GM23248 (cell line): ENCODE measurements around the gene OR52B2. TPM values are rescaled to one million over a fixed set of nuclear protein-coding genes. Genes with fewer than 3 reads are reported as not detected.
"Not testable (repeated sequence)": the region's sequence is repeated elsewhere in the genome, so short reads cannot be mapped to it uniquely, and the experiment has no call there.

Source experiments
- DNase-seq: peaks from one replicate; pipeline ENCODE4 v3.0.0-alpha.2; 2015
- H2AFZ ChIP-seq: fragments of 200-600 bp; sonication (generic); 2 replicates; pipeline ENCODE4 v1.6.1; 2016; ENCODE audit warnings: antibody characterized with exemption
- H3F3A ChIP-seq: fragments of 200-600 bp; sonication (generic); 2 replicates; pipeline ENCODE4 v1.6.1; 2016; ENCODE audit warnings: mild to moderate bottlenecking, antibody characterized with exemption, mixed run types; ENCODE audit not compliant: insufficient read depth
- H3K27ac ChIP-seq: fragments of 200-600 bp; sonication (generic); 2 replicates; pipeline ENCODE4 v1.5.1; 2016; ENCODE audit warnings: mild to moderate bottlenecking
- H3K27me3 ChIP-seq: fragments of 200-600 bp; sonication (generic); replicated peaks from 2 replicates; pipeline ENCODE4 v1.6.1; 2016; ENCODE audit warnings: mild to moderate bottlenecking; ENCODE audit not compliant: insufficient read depth
- H3K36me3 ChIP-seq: fragments of 200-600 bp; sonication (generic); 2 replicates; pipeline ENCODE4 v1.6.1; 2016; ENCODE audit warnings: low read depth, mild to moderate bottlenecking
- H3K4me1 ChIP-seq: fragments of 200-600 bp; sonication (generic); 2 replicates; pipeline ENCODE4 v1.6.1; 2016; ENCODE audit warnings: mild to moderate bottlenecking; ENCODE audit not compliant: insufficient read depth
- H3K4me2 ChIP-seq: fragments of 200-600 bp; sonication (generic); one replicate; pipeline ENCODE4 v1.6.1; 2016; ENCODE audit warnings: mild to moderate bottlenecking; ENCODE audit not compliant: unreplicated experiment
- H3K4me3 ChIP-seq: fragments of 200-600 bp; sonication (generic); 2 replicates; pipeline ENCODE4 v1.5.1; 2016; ENCODE audit warnings: mild to moderate bottlenecking
- H3K79me2 ChIP-seq: fragments of 200-600 bp; sonication (generic); 2 replicates; pipeline ENCODE4 v1.6.1; 2016; ENCODE audit warnings: mild to moderate bottlenecking; ENCODE audit not compliant: insufficient read depth
- H3K9ac ChIP-seq: fragments of 200-600 bp; sonication (generic); 2 replicates; pipeline ENCODE4 v1.6.1; 2016; ENCODE audit warnings: mild to moderate bottlenecking
- H3K9me2 ChIP-seq: fragments of 200-600 bp; sonication (generic); 2 replicates; pipeline ENCODE4 v1.6.1; 2016; ENCODE audit warnings: mixed run types, mild to moderate bottlenecking, moderate library complexity; ENCODE audit not compliant: insufficient read depth
- H3K9me3 ChIP-seq: fragments of 200-600 bp; sonication (generic); one replicate; pipeline ENCODE4 v1.6.1; 2017; ENCODE audit warnings: low read depth
- H4K20me1 ChIP-seq: fragments of 200-600 bp; sonication (generic); 2 replicates; pipeline ENCODE4 v1.6.0; 2016; ENCODE audit not compliant: insufficient read depth
- EZH2 ChIP-seq: fragments of 200-600 bp; sonication (generic); IDR thresholded peaks from 2 replicates; pipeline ENCODE4 v1.6.1; 2018; ENCODE audit warnings: antibody characterized with exemption, mild to moderate bottlenecking; ENCODE audit not compliant: insufficient read depth, poor library complexity, severe bottlenecking
- EZH2phosphoT487 ChIP-seq: fragments of 200-600 bp; sonication (generic); IDR thresholded peaks from 2 replicates; pipeline ENCODE4 v1.6.1; 2018; ENCODE audit warnings: antibody characterized with exemption, moderate library complexity, mild to moderate bottlenecking, low read depth; ENCODE audit not compliant: insufficient read depth
- WGBS, 2 experiments: methylation state at CpG; one replicate each; pipeline ENCODE4 v1.1.6; 2015 to 2017; ENCODE audit warnings: low lambda C conversion rate in 2 of 2, low coverage in 1 of 2; ENCODE audit errors: missing lambda C conversion rate in 2 of 2; 5-methylcytosine and 5-hydroxymethylcytosine counted together
- in situ Hi-C: fragments of 300-500 bp; cut with MboI; formaldehyde crosslinking; loops from 2 replicates; pipeline ENCODE4 v1.15.0; 2020
- polyA plus RNA-seq: library from polyadenylated mRNA; unstranded; fragments of >200 nt; fragmentation: Nextera tagmentation; extraction: Ambion mirVana; gene quantifications from 2 replicates; pipeline ENCODE4 v1.2.1, GENCODE V29; 2016
- total RNA-seq: library from RNA; depleted of rRNA; stranded (reverse); fragments of >200 nt; shearing (Covaris generic); gene quantifications from 2 replicates; pipeline ENCODE4 v1.2.3, GENCODE V29; 2014

Gene OR52B2
- total and polyA plus RNA-seq, 2 experiments from 2014 or later, result not detected

GRCh38 chr11:6152126-6152525 is 18.0 kb downstream of the OR52B2 start:
- Histone ChIP-seq H3K4me3 (no peak overlapping the region), H3K27me3 (no peaks in the 10 kb centered on the region), H3K4me1 (no peaks in the 10 kb centered on the region), H3K36me3 (no peaks in the 10 kb centered on the region), H3K27ac (no peak overlapping the region), H3K9me3 (no peaks in the 10 kb centered on the region), H3F3A (no peaks in the 10 kb centered on the region), H3K9me2 (no peaks in the 10 kb centered on the region), H3K9ac (no peak overlapping the region), H3K4me2 (no peak overlapping the region), H4K20me1 (no peaks in the 10 kb centered on the region), H3K79me2 (no peaks in the 10 kb centered on the region), H2AFZ (no peak overlapping the region)
- in situ Hi-C loops, result no loop called here
- TF ChIP-seq EZH2phosphoT487 (no peak), EZH2 (no peak)
- WGBS, 2 experiments, result 41 to 47% methylated on average over 2 of the region's 2 CpGs
- DNase-seq, result no peak

- in situ Hi-C loops, result no loop called here
Observed at GRCh38 chr11:6151117-6151516, 19.0 kb downstream of the OR52B2 start.

GRCh38 chr11:6143737-6144136 is 26.4 kb downstream of the OR52B2 start:
- H3K79me2 ChIP-seq, H3K9me3 ChIP-seq, H3K4me2 ChIP-seq, H3K27me3 ChIP-seq, H3K9me2 ChIP-seq, H3K4me1 ChIP-seq, H3F3A ChIP-seq, H4K20me1 ChIP-seq, H3K4me3 ChIP-seq, H3K36me3 ChIP-seq, H3K27ac ChIP-seq, in situ Hi-C loops, DNase-seq, H3K9ac ChIP-seq, H2AFZ ChIP-seq: not testable (repeated sequence)
- WGBS, 2 experiments, result 52% methylated on average over 12 to 19 of the region's 21 CpGs

More at GRCh38 chr11:6151117-6151516, 19.0 kb downstream of the OR52B2 start:
- DNase-seq, result no peak
- Histone ChIP-seq H3K9me3 (no peaks in the 10 kb centered on the region), H3K27me3 (no peaks in the 10 kb centered on the region), H2AFZ (no peak overlapping the region), H3K36me3 (no peaks in the 10 kb centered on the region), H3K79me2 (no peaks in the 10 kb centered on the region), H3K9me2 (no peaks in the 10 kb centered on the region), H3K4me2 (no peak overlapping the region), H3F3A (no peaks in the 10 kb centered on the region), H3K4me1 (no peaks in the 10 kb centered on the region), H3K27ac (no peak overlapping the region), H3K9ac (no peak overlapping the region), H3K4me3 (no peak overlapping the region), H4K20me1 (no peaks in the 10 kb centered on the region)
- TF ChIP-seq EZH2 (no peak), EZH2phosphoT487 (no peak)
- WGBS, 2 experiments, result 3 to 10% methylated on average over 1 of the region's 1 CpG

GRCh38 chr11:6142936-6143335 is 27.2 kb downstream of the OR52B2 start:
- DNase-seq, result no peak
- Histone ChIP-seq H3K4me2 (no peak overlapping the region), H3K9me3 (no peaks in the 10 kb centered on the region), H3K27ac (no peak overlapping the region), H3F3A (no peaks in the 10 kb centered on the region), H3K9ac (no peak overlapping the region), H4K20me1 (no peaks in the 10 kb centered on the region), H3K4me1 (no peaks in the 10 kb centered on the region), H3K79me2 (no peaks in the 10 kb centered on the region), H2AFZ (no peak overlapping the region), H3K27me3 (peaks cover 10% of the 10 kb centered on the region; the same call in 1 of the 2 replicates), H3K9me2 (no peaks in the 10 kb centered on the region), H3K4me3 (no peak overlapping the region), H3K36me3 (no peaks in the 10 kb centered on the region)
- in situ Hi-C loops, result no loop called here
- TF ChIP-seq EZH2, result no peak
- no peak for TF ChIP-seq EZH2phosphoT487

GRCh38 chr11:6135936-6136335 is 34.2 kb downstream of the OR52B2 start:
- H3K4me1 ChIP-seq, H4K20me1 ChIP-seq, H3F3A ChIP-seq, H3K9me2 ChIP-seq, H3K27me3 ChIP-seq, H3K9me3 ChIP-seq, H2AFZ ChIP-seq, H3K36me3 ChIP-seq, H3K9ac ChIP-seq, H3K79me2 ChIP-seq, H3K27ac ChIP-seq, in situ Hi-C loops, H3K4me2 ChIP-seq, H3K4me3 ChIP-seq, DNase-seq: not testable (repeated sequence)
- 13 to 20% methylated on average over 2 of the region's 2 CpGs for WGBS, 2 experiments
